ENCODE results near the gene PARVB. TPM values are rescaled to one million over a fixed set of nuclear protein-coding genes. Genes with fewer than 3 reads are reported as not detected.
A peak's percentile ranks its signal among the peaks of the same experiment; 100 is the strongest.

Gene PARVB
- total RNA-seq, 1 donor from 2014 or later, result 128 TPM

GRCh38 chr22:44026630-44027511 lies 2.8 kb downstream of the PARVB start:
- DNase-seq (ENCODE audit: low read depth, low spot score), result peak; percentile 75

- DNase-seq (ENCODE audit: low read depth, low spot score), result no peak
Measured at GRCh38 chr22:44028091-44028490, 4.0 kb downstream of the PARVB start.

DNA sequence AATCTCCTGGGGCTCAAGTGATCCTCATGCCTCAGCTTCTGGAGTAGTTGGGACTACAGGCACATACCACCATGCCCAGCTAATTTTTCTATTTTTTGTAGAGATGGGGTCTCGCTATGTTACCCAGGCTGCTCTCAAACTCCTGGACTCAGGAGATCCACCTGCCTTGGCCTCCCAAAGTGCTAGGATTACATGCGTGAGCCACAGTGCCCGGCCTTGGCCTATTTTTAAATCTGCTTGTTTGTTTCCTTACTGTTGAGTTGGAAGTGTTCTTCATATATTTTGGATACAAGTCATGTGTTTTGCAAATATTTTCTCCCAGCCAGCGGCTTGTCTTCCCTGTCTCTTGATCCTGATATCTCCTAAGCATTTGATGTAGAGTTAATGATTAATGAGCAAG lies 5.0 kb downstream of the PARVB start:
- DNase-seq (ENCODE audit: low read depth, low spot score), result no peak

DNA sequence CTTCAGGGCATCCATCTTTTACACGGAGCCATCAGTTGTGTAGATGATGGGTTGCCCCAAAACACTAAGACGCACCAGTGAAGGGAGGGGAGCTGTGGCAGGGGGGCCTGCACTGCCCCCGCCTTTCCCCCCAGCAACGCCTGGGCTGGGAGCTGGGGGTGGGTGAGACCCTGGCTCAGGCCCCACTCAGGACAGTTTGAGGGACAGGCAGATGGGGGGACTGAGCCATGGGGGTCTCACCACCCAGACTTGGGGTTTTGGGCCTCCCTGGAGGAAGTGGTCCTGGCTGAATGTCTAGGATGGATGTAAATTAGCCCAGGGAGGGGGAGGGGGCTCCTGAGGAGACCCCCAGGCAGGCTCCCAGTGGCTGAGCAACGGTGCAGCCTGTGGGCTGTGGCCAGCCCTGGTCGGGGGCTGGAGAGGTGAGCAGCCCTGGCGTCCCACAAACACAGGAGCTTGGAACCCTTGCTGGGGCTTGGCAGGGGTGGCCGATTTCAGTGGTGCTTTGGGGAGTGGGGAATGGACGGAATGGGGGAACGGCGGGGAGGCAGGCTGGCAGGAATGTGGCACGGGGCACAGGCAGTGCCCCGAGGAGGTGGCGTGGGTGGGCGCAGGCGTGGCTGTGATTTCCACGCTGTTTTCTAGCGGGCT lies 6.1 kb downstream of the PARVB start:
- no peak for DNase-seq (ENCODE audit: low read depth, low spot score)

DNA sequence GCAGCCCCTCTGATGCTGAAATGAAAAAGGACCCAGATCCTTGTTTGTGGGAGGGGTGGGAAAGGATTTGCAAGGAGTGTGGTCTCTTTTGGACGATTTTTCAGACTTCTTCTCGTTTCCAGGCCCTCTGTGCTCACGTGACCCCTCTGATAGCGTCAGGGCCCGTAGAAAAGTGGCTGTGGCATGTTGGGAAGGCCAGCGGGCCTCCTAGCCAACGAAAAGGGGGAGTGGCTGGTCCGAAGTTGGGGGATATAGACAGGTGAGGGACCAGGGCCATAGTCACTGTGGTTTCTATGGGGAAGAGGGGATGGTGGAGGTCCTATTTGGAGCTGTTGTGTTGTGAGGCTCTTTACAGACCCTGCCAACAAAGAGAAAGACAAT lies 6.6 kb downstream of the PARVB start:
- DNase-seq (ENCODE audit: low read depth, low spot score), result no peak

DNA sequence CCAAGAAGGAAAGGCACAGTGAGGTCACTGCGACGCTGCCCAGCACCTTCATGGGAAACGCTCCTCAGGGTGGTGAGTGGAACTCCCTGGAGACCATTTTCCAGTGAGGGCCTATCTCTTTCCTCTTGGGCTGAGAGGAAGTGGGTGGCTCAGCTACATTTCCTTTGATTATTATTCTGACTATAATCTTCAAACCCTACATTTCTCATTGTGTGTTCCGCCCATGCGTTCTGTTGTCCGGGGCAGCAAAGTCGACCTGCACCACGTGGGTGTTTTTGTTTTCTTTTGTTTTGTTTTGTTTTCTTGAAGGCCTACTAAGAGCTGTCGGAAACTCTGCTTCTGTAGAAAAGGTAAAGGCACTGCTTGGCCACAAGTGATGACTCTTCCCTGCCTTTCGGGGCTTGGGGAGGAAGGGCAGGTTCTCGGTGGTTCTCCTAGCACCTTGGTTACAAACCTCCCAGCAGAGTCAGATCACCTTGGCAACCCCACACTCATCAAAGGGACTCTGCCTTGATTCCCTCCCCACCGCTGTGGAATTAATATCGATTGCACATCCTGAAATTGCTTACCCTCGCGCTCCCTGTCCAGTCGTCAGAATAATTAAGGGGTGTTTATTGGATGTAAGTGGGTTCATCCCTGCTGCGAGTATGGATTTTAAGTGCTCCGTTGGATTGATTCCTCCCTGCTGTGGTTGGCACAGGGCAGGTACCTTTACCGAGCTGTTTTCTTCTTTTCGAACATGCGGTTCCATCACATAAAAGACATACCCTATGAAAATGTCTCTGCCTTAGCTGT lies 7.3 kb downstream of the PARVB start:
- DNase-seq (ENCODE audit: low read depth, low spot score), result peak; percentile 69

GRCh38 chr22:44032126-44032730 lies 8.1 kb downstream of the PARVB start:
- no peak for DNase-seq (ENCODE audit: low read depth, low spot score)

GRCh38 chr22:44033287-44033686 lies 9.2 kb downstream of the PARVB start:
- DNase-seq (ENCODE audit: low read depth, low spot score), result no peak

GRCh38 chr22:44033694-44034093 lies 9.6 kb downstream of the PARVB start:
- DNase-seq (ENCODE audit: low read depth, low spot score), result no peak

DNA sequence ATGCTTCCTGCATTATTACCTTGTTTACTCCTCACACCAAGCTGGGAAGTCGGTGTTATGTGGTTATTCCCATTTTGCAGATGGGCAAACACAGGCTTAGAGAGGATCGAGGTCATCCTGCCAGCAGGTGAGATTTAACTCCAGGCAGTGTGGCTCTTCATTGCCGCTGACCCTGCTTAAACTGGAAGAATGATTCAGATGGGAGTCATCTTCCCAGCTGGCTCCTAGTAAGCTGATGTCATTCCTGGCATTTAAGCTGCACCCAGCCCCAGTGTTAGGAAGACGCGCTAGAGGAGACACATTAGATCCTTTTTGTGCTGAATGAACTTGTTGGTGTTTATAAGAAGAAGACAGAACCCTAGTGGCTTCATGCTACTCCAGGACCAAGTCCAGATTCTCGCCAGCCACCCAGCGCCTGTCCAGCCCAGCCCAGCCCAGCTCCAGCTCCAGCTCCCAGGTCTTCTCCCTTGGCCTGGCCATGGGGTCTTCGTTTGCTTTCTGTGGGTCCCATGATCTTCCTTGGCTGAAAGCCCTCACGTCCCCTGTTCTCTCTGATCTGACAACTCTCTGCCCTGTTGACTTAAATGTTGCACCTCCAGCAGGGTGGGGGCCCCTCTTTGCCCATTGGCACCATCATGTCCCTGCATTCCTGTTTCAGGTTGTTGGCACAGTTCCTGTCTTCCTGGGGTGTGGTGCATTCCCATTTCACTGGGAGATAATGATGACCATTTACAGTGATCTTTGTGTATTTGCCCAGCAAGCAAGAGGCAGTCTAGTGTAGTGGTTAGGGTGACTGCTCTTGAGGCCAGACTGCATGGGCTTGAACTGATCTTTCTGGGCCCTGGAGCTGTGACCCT lies 13.6 kb downstream of the PARVB start:
- DNase-seq (ENCODE audit: low read depth, low spot score), result peak; percentile 72

DNA sequence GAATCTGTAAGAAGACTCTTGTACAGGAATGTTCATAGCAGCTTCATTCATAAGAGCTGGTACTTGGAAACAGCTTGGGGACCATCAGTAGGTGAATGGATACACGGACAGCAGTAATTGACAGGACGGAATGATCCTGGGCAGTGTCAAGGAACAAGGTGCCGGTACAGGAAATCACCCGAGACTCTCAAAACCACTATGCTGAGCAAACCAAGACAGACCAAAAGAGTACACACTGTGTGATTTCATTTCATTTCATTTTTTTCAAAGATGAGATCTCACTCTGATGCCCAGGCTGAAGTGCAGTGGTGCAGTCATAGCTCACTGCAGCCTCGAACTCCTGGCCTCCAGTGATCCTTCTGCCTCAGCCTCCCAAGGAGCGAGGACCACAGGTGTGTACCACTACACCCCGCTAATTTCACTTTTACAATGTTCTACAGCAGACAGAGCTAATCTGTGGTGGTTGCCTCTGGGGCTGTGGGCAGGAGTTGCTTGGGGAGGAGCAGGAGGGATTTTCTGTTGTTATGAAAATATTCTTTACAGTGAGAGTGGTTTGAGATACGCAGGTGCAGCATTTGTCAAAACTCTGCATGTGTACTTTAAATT lies 15.6 kb downstream of the PARVB start:
- no peak for DNase-seq (ENCODE audit: low read depth, low spot score)

- no peak for DNase-seq (ENCODE audit: low read depth, low spot score)
Measured at GRCh38 chr22:44042249-44043218, 18.4 kb downstream of the PARVB start.

- DNase-seq (ENCODE audit: low read depth, low spot score), result no peak
Measured at GRCh38 chr22:44045145-44045544, 21.0 kb downstream of the PARVB start.

DNA sequence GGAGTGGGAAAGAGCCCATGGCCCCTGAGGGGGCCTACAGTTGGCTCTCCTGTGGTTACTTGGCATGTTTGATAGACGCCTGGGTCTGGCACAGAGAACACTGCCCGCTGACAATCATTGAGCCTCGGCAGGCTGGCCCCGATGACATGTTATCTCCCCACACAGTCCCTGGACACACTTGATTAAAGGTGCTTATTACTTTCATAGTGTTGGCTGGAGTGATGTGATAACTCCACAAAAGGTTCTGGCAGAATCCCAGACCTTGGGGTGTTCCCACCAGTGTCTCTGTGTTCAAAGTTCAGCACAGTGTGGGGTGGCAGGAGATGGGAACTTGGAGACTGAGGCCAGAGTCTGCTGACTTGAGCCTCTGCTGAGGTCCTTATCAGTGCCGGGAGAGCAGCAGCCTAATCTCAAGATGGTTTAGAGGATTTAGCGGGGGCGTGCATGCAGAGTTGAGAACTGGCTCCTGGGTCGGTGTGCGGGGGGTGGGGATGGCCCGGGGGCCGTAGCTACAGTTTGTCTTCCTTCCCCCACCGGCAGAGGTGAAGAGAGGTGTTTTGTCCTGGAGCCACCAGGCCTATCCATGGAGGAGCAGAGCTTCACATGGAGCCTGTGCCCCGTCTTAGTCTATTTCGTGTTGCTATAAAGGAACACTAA lies 22.5 kb downstream of the PARVB start:
- DNase-seq (ENCODE audit: low read depth, low spot score), result no peak

GRCh38 chr22:44047891-44048301 lies 23.8 kb downstream of the PARVB start:
- no peak for DNase-seq (ENCODE audit: low read depth, low spot score)

- DNase-seq (ENCODE audit: low read depth, low spot score), result no peak
Measured at GRCh38 chr22:44049486-44050231, 25.6 kb downstream of the PARVB start.

DNA sequence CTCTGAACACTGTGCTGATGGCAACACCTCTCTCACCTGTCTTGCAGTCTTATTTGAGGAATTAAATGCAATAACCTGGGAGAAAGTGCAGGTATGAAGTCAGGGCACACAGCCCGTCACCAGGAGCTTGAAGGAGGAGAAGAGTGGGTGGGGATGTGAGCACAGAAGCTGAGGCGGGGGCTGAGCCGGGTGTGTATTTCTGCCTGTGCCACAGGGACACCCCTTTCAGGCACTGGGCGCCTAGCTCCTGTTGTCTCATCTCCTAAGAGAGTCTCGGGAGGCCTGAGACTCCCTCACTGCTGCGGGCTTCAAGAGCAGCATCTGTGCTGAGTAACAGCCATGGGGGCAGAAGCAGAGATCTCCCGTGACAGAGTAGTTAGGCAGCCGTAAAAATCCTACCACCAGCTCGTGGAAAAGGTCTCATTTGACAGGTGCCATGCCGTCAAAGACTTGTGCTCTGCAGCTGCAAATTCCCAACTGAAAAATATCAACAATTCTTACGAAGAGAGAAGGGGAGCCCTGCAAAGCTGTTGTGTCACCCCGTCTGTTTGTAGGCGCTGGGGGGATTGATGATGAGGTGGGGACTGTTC lies 26.8 kb downstream of the PARVB start:
- DNase-seq (ENCODE audit: low read depth, low spot score), result no peak
